Right lobe of liver (tissue), 6 donors: ENCODE measurements around the gene ERCC4. TPM values are rescaled to one million over a fixed set of nuclear protein-coding genes. Genes with fewer than 3 reads are reported as not detected.
"Not testable (repeated sequence)": the region's sequence is repeated elsewhere in the genome, so short reads cannot be mapped to it uniquely, and the experiment has no call there.

Experiments
- ATAC-seq, 4 donors: fragments of 200-7000 bp; cut with Tn5 transposase; one replicate each; pipeline ENCODE4 v1.9.1; 2020; ENCODE audit warnings: mild to moderate bottlenecking in 4 of 4, moderate library complexity in 4 of 4
- DNase-seq, 3 donors: peaks; one replicate each; pipeline ENCODE4 v3.0.0-alpha.2; 2020
- H3K27ac ChIP-seq, 3 donors: fragments of 200-600 bp; one replicate each; pipeline ENCODE4 v1.8.0; 2022
- H3K27me3 ChIP-seq, 2 donors: fragments of 200-600 bp; one replicate each; pipeline ENCODE4 v1.8.0; 2022
- H3K36me3 ChIP-seq, 4 donors: fragments of 200-600 bp; sonication (generic) in 1 of 4; one replicate each; pipeline versions ENCODE4 v1.5.1 to v1.8.0; 2017 to 2022; ENCODE audit warnings: control low read depth in 1 of 4
- H3K4me1 ChIP-seq, 4 donors: fragments of 200-600 bp; sonication (generic) in 1 of 4; one replicate each; pipeline versions ENCODE4 v1.5.1 to v1.8.0; 2017 to 2022; ENCODE audit warnings: control low read depth in 1 of 4
- H3K4me3 ChIP-seq, 3 donors: fragments of 200-600 bp; one replicate each; pipeline ENCODE4 v1.8.0; 2022
- H3K9me3 ChIP-seq, 4 donors: fragments of 200-600 bp; sonication (generic) in 1 of 4; one replicate each; pipeline versions ENCODE4 v1.5.1 to v1.8.0; 2017 to 2022; ENCODE audit warnings: control low read depth in 1 of 4
- CTCF ChIP-seq, 4 donors: fragments of 200-600 bp in 3 of 4; fragments of 450-650 bp in 1 of 4; IDR thresholded peaks; one replicate each; pipeline versions ENCODE4 v1.5.1 to v1.8.0; 2016 to 2022; ENCODE audit warnings: antibody characterized with exemption in 4 of 4, mild to moderate bottlenecking in 2 of 4
- POLR2A ChIP-seq: fragments of 450-650 bp; IDR thresholded peaks from one replicate; pipeline ENCODE4 v1.6.1; 2017; ENCODE audit warnings: antibody characterized with exemption, mild to moderate bottlenecking
- WGBS: methylation state at CpG from one replicate; pipeline ENCODE4 v1.1.6; 2018; ENCODE audit warnings: low coverage, low lambda C conversion rate; ENCODE audit not compliant: insufficient coverage; ENCODE audit errors: missing lambda C conversion rate; 5-methylcytosine and 5-hydroxymethylcytosine counted together
- intact Hi-C, 2 donors: fragments of 100-400 bp; cut with DNase I; formaldehyde crosslinking; loops; one replicate each; pipeline versions ENCODE4 v1.11.2 to v1.14.1; 2022
- total RNA-seq, 6 experiments: library from RNA; depleted of rRNA in 2 of 6; stranded (reverse); fragments of >200 nt in 2 of 6; fragmentation: NEBNext Ultra II Directional in 3 of 6; extraction: Animal tissue kit (Norgen Biotek cat#: 25700) in 3 of 6; gene quantifications; one replicate each; pipeline versions ENCODE4 v1.1.0 to v1.2.4, GENCODE V29; 2016 to 2023
- donor health status: DM: no; HTN: yes; CAD: no.
- donor health status: DM: no; HTN: no; CAD: no.
- donor health status: DM: no; HTN: no; CAD: no.
- donor health status: DM: no; HTN: yes; CAD: no.
- donor health status: DM: no; HTN: yes; CAD: no.

The ERCC4 gene
- total RNA-seq, 6 experiments from 2014 or later, result 3.4 to 7.3 (median 5.7) TPM

- H3K4me3 ChIP-seq, result no peak overlapping the region
- H3K9me3 ChIP-seq, result no peaks in the 10 kb centered on the region
- intact Hi-C loops, result no loop called here
- H3K4me1 ChIP-seq, result no peaks in the 10 kb centered on the region
- DNase-seq (no peak), ATAC-seq (no peak)
- 77% methylated on average over 3 of the region's 3 CpGs for WGBS
- no peaks in the 10 kb centered on the region for H3K36me3 ChIP-seq
- H3K27me3 ChIP-seq, result no peaks in the 10 kb centered on the region
- no peak overlapping the region for H3K27ac ChIP-seq
- no peak for TF ChIP-seq POLR2A
- TF ChIP-seq CTCF (IDR thresholded peaks at IDR 0.05), result no peak
Observed at GRCh38 chr16:13883881-13884280, 36.1 kb upstream of the ERCC4 start.

GRCh38 chr16:13885700-13886099 is 34.3 kb upstream of the ERCC4 start:
- TF ChIP-seq POLR2A, result no peak
- Histone ChIP-seq H3K4me3 (no peak overlapping the region), H3K27me3 (no peaks in the 10 kb centered on the region), H3K9me3 (no peaks in the 10 kb centered on the region), H3K36me3 (no peaks in the 10 kb centered on the region), H3K27ac (no peak overlapping the region), H3K4me1 (no peaks in the 10 kb centered on the region)
- 28% methylated on average over 6 of the region's 6 CpGs for whole genome bisulfite sequencing
- no peak for DNase-seq
- no peak for ATAC-seq
- intact Hi-C loops, result no loop called here

- Histone ChIP-seq H3K27me3 (no peaks in the 10 kb centered on the region), H3K9me3 (no peaks in the 10 kb centered on the region), H3K4me3 (no peak overlapping the region), H3K4me1 (no peaks in the 10 kb centered on the region), H3K36me3 (no peaks in the 10 kb centered on the region), H3K27ac (no peak overlapping the region)
- DNase-seq (no peak), ATAC-seq (no peak)
- WGBS, result 78% methylated on average over 4 of the region's 5 CpGs
- intact Hi-C loops, result no loop called here
- TF ChIP-seq CTCF (IDR thresholded peaks at IDR 0.05), result no peak
- TF ChIP-seq POLR2A, result no peak
Observed at GRCh38 chr16:13886608-13887007, 33.3 kb upstream of the ERCC4 start.

- DNase-seq, H3K27ac ChIP-seq, H3K4me3 ChIP-seq, H3K4me1 ChIP-seq, intact Hi-C loops, H3K36me3 ChIP-seq, H3K27me3 ChIP-seq, H3K9me3 ChIP-seq, ATAC-seq: not testable (repeated sequence)
- WGBS, result 92% methylated on average over 2 of the region's 22 CpGs
Observed at GRCh38 chr16:13889323-13889722, 30.6 kb upstream of the ERCC4 start.

- H3K36me3 ChIP-seq, result no peaks in the 10 kb centered on the region
- H3K9me3 ChIP-seq, result no peaks in the 10 kb centered on the region
- 24% methylated on average over 3 of the region's 4 CpGs for WGBS
- H3K4me1 ChIP-seq, result no peaks in the 10 kb centered on the region
- ATAC-seq (peak; percentile 74 to 94 (median 83)), DNase-seq (peak; percentile 44 to 81 (median 71))
- H3K27me3 ChIP-seq, result no peaks in the 10 kb centered on the region
- no peak overlapping the region for H3K4me3 ChIP-seq
- intact Hi-C loops, result no loop called here
- H3K27ac ChIP-seq, result no peak overlapping the region
- no peak for TF ChIP-seq CTCF (IDR thresholded peaks at IDR 0.05)
- no peak for TF ChIP-seq POLR2A
Observed at GRCh38 chr16:13892301-13892700, 27.7 kb upstream of the ERCC4 start.

GRCh38 chr16:13895516-13895915 is 24.4 kb upstream of the ERCC4 start:
- H3K27ac ChIP-seq, result no peak overlapping the region
- no peaks in the 10 kb centered on the region for H3K27me3 ChIP-seq
- TF ChIP-seq CTCF (IDR thresholded peaks at IDR 0.05) (no peak), POLR2A (no peak)
- 53% methylated on average over 1 of the region's 1 CpG for WGBS
- H3K4me1 ChIP-seq, result no peaks in the 10 kb centered on the region
- H3K36me3 ChIP-seq, result no peaks in the 10 kb centered on the region
- no peaks in the 10 kb centered on the region for H3K9me3 ChIP-seq
- DNase-seq (no peak), ATAC-seq (no peak)
- intact Hi-C loops, result no loop called here
- no peak overlapping the region for H3K4me3 ChIP-seq
